OCI-LY7 (cell line): ENCODE results near the gene CRACR2B. TPM values are rescaled to one million over a fixed set of nuclear protein-coding genes. Genes with fewer than 3 reads are reported as not detected.
A peak's percentile ranks its signal among the peaks of the same experiment; 100 is the strongest.

Experiments
- BruUV-seq: library from RNA; stranded (reverse); fragments of 400-500 nt; replicated peaks from 2 replicates; lab custom pipeline; 2021; lab: Mats Ljungman, UMichigan
- CTCF ChIA-PET: fragments of 300-600 bp; sonication (Branson Sonifier 250); formaldehyde crosslinking; loops from one replicate; lab custom pipeline; 2022; ENCODE audit warnings: antibody characterized with exemption; ENCODE audit not compliant: unreplicated experiment; lab: Charles Lee
- POLR2A ChIA-PET: fragments of 300-600 bp; sonication (Branson Sonifier 250); formaldehyde crosslinking; loops from one replicate; lab custom pipeline; 2022; ENCODE audit warnings: antibody characterized with exemption; lab: Charles Lee
- DNase-seq: peaks from one replicate; pipeline ENCODE4 v3.0.0-alpha.2; 2015; ENCODE audit warnings: low spot score
- H2AFZ ChIP-seq: fragments of 200-600 bp; sonication (generic), shearing (Covaris generic); 2 replicates; pipeline ENCODE4 v1.6.1; 2014; ENCODE audit warnings: mild to moderate bottlenecking, antibody characterized with exemption, low read length, moderate library complexity
- H3K27ac ChIP-seq: fragments of 200-600 bp; sonication (generic); 2 replicates; pipeline ENCODE4 v1.5.1; 2014; ENCODE audit warnings: mixed run types, low read depth, mild to moderate bottlenecking, moderate library complexity, low read length, inconsistent platforms; ENCODE audit not compliant: poor library complexity, severe bottlenecking
- H3K36me3 ChIP-seq: fragments of 200-600 bp; sonication (generic); 2 replicates; pipeline ENCODE4 v1.6.1; 2014; ENCODE audit warnings: mild to moderate bottlenecking, antibody characterized with exemption, low read length, moderate library complexity, mixed read lengths; ENCODE audit not compliant: insufficient read depth
- H3K4me1 ChIP-seq: fragments of 200-600 bp; sonication (generic); 2 replicates; pipeline ENCODE4 v1.5.1; 2014; ENCODE audit warnings: mild to moderate bottlenecking, low read length; ENCODE audit not compliant: insufficient read depth, poor library complexity, severe bottlenecking
- H3K4me2 ChIP-seq: fragments of 200-600 bp; sonication (generic); 2 replicates; pipeline ENCODE4 v1.6.1; 2014; ENCODE audit warnings: mild to moderate bottlenecking, low read length
- H3K4me3 ChIP-seq: fragments of 200-600 bp; sonication (generic); 2 replicates; pipeline ENCODE4 v1.5.1; 2014; ENCODE audit warnings: mild to moderate bottlenecking, low read depth, low read length; ENCODE audit not compliant: poor library complexity, severe bottlenecking
- H3K79me2 ChIP-seq: fragments of 200-600 bp; sonication (generic); 2 replicates; pipeline ENCODE4 v1.6.1; 2016; ENCODE audit warnings: low read depth, mild to moderate bottlenecking, low read length, moderate library complexity, mixed read lengths; ENCODE audit not compliant: insufficient read depth
- H3K9me2 ChIP-seq: fragments of 200-600 bp; sonication (generic); 2 replicates; pipeline ENCODE4 v1.6.1; 2016; ENCODE audit warnings: mild to moderate bottlenecking, low read length, mixed read lengths; ENCODE audit not compliant: insufficient read depth
- H3K9me3 ChIP-seq: fragments of 200-600 bp; sonication (generic); 2 replicates; pipeline ENCODE4 v1.6.1; 2014; ENCODE audit warnings: mild to moderate bottlenecking, mixed run types, low read length, mixed read lengths
- H4K20me1 ChIP-seq: fragments of 200-600 bp; sonication (generic); 2 replicates; pipeline ENCODE4 v1.6.1; 2014; ENCODE audit warnings: mild to moderate bottlenecking, antibody characterized with exemption, low read length, moderate library complexity, mixed read lengths; ENCODE audit not compliant: insufficient read depth
- CTCF ChIP-seq: fragments of 200-600 bp; sonication (generic); conservative IDR thresholded peaks from 2 replicates; pipeline ENCODE4 v1.5.1; 2014; ENCODE audit warnings: mild to moderate bottlenecking, antibody characterized with exemption, low read length, moderate library complexity, mixed read lengths
- EZH2phosphoT487 ChIP-seq: fragments of 200-600 bp; sonication (generic); IDR thresholded peaks from 2 replicates; pipeline ENCODE4 v1.6.1; 2018; ENCODE audit warnings: low read depth, borderline replicate concordance, mild to moderate bottlenecking, mixed run types, antibody characterized with exemption, low read length, moderate library complexity, mixed read lengths
- intact Hi-C: fragments of 100-400 bp; cut with micrococcal nuclease; formaldehyde crosslinking; loops from one replicate; pipeline ENCODE4 v1.10.0; 2022; ENCODE audit not compliant: unreplicated experiment
- total RNA-seq, 2 experiments: library from RNA; depleted of rRNA in 1 of 2; stranded (reverse); fragments of >200 nt in 1 of 2; shearing (Covaris generic) in 1 of 2; gene quantifications; 2 replicates each; pipeline ENCODE4 v1.2.3, GENCODE V29; 2014 to 2022

CRACR2B gene
- total RNA-seq, 2 experiments from 2014 or later = 2.8 to 20.1 TPM

DNA sequence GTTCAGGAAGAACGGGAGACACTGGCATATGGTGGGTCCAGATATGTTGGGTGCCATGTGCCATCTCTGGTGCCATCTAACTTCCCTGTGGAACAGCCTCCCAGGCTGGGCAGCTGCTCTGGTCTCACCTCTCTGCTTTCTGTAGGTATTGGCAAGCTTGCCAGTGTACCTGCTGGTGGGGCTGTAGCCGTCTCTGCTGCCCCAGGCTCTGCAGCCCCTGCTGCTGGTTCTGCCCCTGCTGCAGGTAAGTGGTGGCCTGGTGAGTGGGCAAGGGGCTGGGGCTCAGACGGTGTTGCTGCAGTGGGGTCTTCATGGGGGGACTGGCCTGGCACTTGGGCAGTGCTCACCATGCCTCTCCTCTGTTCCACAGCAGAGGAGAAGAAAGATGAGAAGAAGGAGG, 15.3 kb upstream of the CRACR2B start:
- BruUV-seq = no TSS peak
- peaks cover 43% of the 10 kb centered on the region for H3K4me1 ChIP-seq
- POLR2A ChIA-PET = no interaction called here
- H4K20me1 ChIP-seq = peaks cover 17% of the 10 kb centered on the region; the same call in 1 of the 2 replicates
- no peak overlapping the region for H3K27ac ChIP-seq
- H3K4me2 ChIP-seq = peak overlapping the region; percentile 71
- H3K36me3 ChIP-seq = peaks cover 62% of the 10 kb centered on the region
- intact Hi-C loops = no loop called here
- no peaks in the 10 kb centered on the region for H3K9me3 ChIP-seq
- H2AFZ ChIP-seq = no peak overlapping the region
- CTCF ChIA-PET = interaction anchor here (0.9 kb wide), 1 partner anchor 27 kb away, joined by 3 read pairs; no protein-coding TSS in a partner anchor
- no peaks in the 10 kb centered on the region for H3K9me2 ChIP-seq
- DNase-seq = no peak
- H3K79me2 ChIP-seq = peaks cover 43% of the 10 kb centered on the region
- TF ChIP-seq EZH2phosphoT487 (no peak), CTCF (no peak)
- H3K4me3 ChIP-seq = no peak overlapping the region

DNA sequence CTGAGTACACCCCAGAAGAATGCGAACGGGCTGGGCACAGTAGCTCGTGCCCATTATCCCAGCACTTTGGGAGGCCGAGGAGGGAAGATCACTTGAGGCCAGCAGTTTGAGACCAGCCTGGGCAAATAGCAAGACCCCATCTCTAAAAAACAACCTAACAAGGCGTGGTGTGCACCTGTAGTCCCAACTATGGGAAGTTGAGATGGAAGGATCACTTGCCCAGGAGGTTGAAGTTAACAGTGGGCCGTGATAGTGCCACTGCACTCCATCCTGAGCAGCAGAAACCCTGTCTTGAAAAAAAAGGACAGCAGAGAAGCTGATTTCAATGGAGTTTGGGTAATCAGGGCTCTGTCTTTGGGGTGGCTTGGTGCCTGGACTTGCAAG, 14.7 kb upstream of the CRACR2B start:
- H4K20me1 ChIP-seq = peaks cover 17% of the 10 kb centered on the region; the same call in 1 of the 2 replicates
- peaks cover 37% of the 10 kb centered on the region for H3K4me1 ChIP-seq
- H3K4me2 ChIP-seq = no peak overlapping the region
- H3K27ac ChIP-seq = peak overlapping the region; percentile 34
- peaks cover 62% of the 10 kb centered on the region for H3K36me3 ChIP-seq
- ChIA-PET CTCF (no interaction called here), POLR2A (no interaction called here)
- DNase-seq = no peak
- H3K9me3 ChIP-seq = no peaks in the 10 kb centered on the region
- H3K9me2 ChIP-seq = no peaks in the 10 kb centered on the region
- BruUV-seq = no TSS peak
- H3K4me3 ChIP-seq = no peak overlapping the region
- no peak for TF ChIP-seq CTCF
- no peak for TF ChIP-seq EZH2phosphoT487
- H2AFZ ChIP-seq = no peak overlapping the region
- H3K79me2 ChIP-seq = peaks cover 37% of the 10 kb centered on the region
- intact Hi-C loops = no loop called here

DNA sequence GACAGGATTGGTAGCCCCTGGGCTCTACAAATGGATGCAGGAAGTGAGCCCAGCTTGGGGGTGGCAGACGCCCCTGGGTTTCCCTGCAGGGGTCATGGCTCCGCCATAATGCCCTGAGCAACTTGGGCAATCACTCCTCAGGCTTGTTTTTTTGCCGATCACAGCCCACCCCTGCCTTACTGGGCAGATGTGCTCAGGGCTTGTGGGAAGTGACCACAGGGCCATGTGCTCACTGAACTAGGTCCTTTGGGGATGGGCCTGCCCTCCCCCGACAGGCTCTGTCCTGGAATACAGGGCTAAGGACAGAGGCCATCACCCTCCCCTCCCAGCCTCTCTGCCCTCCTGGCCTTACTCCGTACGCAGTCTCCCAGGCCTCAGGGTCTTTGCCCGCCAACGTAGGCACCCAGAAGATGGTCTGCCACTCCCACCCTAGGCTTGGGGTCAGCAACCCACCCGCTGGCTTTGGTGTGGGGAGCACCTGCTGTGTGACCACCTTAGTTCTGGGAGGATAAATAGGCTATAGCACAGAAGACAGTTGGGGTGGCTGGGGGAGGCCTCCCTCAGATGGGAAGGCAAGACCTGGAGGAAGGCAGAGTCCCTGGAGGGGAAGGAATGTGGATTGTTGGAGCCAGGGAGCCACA, 14.1 kb upstream of the CRACR2B start:
- H3K4me1 ChIP-seq = peaks cover 32% of the 10 kb centered on the region
- H3K79me2 ChIP-seq = peaks cover 32% of the 10 kb centered on the region
- CTCF ChIA-PET = no interaction called here
- no peak overlapping the region for H2AFZ ChIP-seq
- no peaks in the 10 kb centered on the region for H3K9me3 ChIP-seq
- POLR2A ChIA-PET = no interaction called here
- H3K36me3 ChIP-seq = peaks cover 62% of the 10 kb centered on the region
- intact Hi-C loops = no loop called here
- DNase-seq = no peak
- no peak overlapping the region for H3K4me2 ChIP-seq
- BruUV-seq = no TSS peak
- no peaks in the 10 kb centered on the region for H3K9me2 ChIP-seq
- H3K4me3 ChIP-seq = no peak overlapping the region
- TF ChIP-seq EZH2phosphoT487 (no peak), CTCF (no peak)
- peaks cover 17% of the 10 kb centered on the region; the same call in 1 of the 2 replicates for H4K20me1 ChIP-seq
- peak overlapping the region; percentile 34 for H3K27ac ChIP-seq
